Loucy (cell line): ENCODE data around the gene AGRN.

Source experiments
- H2AFZ ChIP-seq: fragments of 200-600 bp; sonication (generic); 2 replicates; pipeline ENCODE4 v1.6.0; 2016; ENCODE audit warnings: antibody characterized with exemption, mild to moderate bottlenecking, low read length, moderate library complexity
- H3F3A ChIP-seq: fragments of 200-600 bp; 2 replicates; pipeline ENCODE4 v1.6.0; 2016; ENCODE audit warnings: antibody characterized with exemption, low read depth, mild to moderate bottlenecking
- H3K27me3 ChIP-seq: fragments of 200-600 bp; sonication (generic); 2 replicates; pipeline ENCODE4 v1.6.1; 2014; ENCODE audit warnings: low read length, mild to moderate bottlenecking; ENCODE audit not compliant: insufficient read depth, poor library complexity, severe bottlenecking
- H3K36me3 ChIP-seq: fragments of 200-600 bp; sonication (generic); 2 replicates; pipeline ENCODE4 v1.6.1; 2016; ENCODE audit warnings: low read length; ENCODE audit not compliant: insufficient read depth
- H3K4me1 ChIP-seq: fragments of 200-600 bp; sonication (generic); 2 replicates; pipeline ENCODE4 v1.5.1; 2014; ENCODE audit warnings: low read length, mild to moderate bottlenecking; ENCODE audit not compliant: insufficient read depth, poor library complexity, severe bottlenecking
- H3K4me2 ChIP-seq: fragments of 200-600 bp; sonication (generic); 2 replicates; pipeline ENCODE4 v1.6.0; 2014; ENCODE audit warnings: antibody characterized with exemption, low read length, low read depth, mild to moderate bottlenecking; ENCODE audit not compliant: poor library complexity, severe bottlenecking
- H3K4me3 ChIP-seq: fragments of 200-600 bp; sonication (generic); 2 replicates; pipeline ENCODE4 v1.5.1; 2014; ENCODE audit warnings: low read length, mild to moderate bottlenecking, mixed read lengths; ENCODE audit not compliant: poor library complexity, severe bottlenecking
- H3K79me2 ChIP-seq: fragments of 200-600 bp; sonication (generic); 2 replicates; pipeline ENCODE4 v1.6.1; 2014; ENCODE audit warnings: low read length; ENCODE audit not compliant: insufficient read depth
- H3K9ac ChIP-seq: fragments of 200-600 bp; sonication (generic); 2 replicates; pipeline ENCODE4 v1.6.0; 2014; ENCODE audit warnings: mild to moderate bottlenecking, low read depth, low read length, moderate library complexity; ENCODE audit not compliant: poor library complexity, severe bottlenecking
- H3K9me2 ChIP-seq: fragments of 200-600 bp; sonication (generic); replicated peaks from 2 replicates; pipeline ENCODE4 v1.6.1; 2016; ENCODE audit warnings: low read depth, low read length, mixed read lengths
- H3K9me3 ChIP-seq: fragments of 200-600 bp; sonication (generic); 2 replicates; pipeline ENCODE4 v1.6.1; 2014; ENCODE audit warnings: mild to moderate bottlenecking, antibody characterized with exemption, low read length, low read depth; ENCODE audit not compliant: insufficient read depth
- H4K20me1 ChIP-seq: fragments of 200-600 bp; sonication (generic); 2 replicates; pipeline ENCODE4 v1.6.0; 2014; ENCODE audit warnings: antibody characterized with exemption, low read length, mild to moderate bottlenecking; ENCODE audit not compliant: insufficient read depth, poor library complexity, severe bottlenecking
- CTCF ChIP-seq: fragments of 200-600 bp; sonication (generic); conservative IDR thresholded peaks from 2 replicates; pipeline ENCODE4 v1.5.1; 2014; ENCODE audit warnings: mild to moderate bottlenecking, antibody characterized with exemption, low read length
- EZH2phosphoT487 ChIP-seq: fragments of 200-600 bp; IDR thresholded peaks from 2 replicates; pipeline ENCODE4 v1.6.1; 2018; ENCODE audit warnings: antibody characterized with exemption, mild to moderate bottlenecking, moderate library complexity, borderline replicate concordance

Gene AGRN

GRCh38 chr1:978835-979743 is 40.8 kb upstream of the AGRN start:
- Histone ChIP-seq H3K9me3 (no peaks in the 10 kb centered on the region), H2AFZ (no peak overlapping the region), H3K79me2 (no peaks in the 10 kb centered on the region), H4K20me1 (no peaks in the 10 kb centered on the region), H3K4me2 (no peak overlapping the region), H3K27me3 (no peaks in the 10 kb centered on the region), H3K36me3 (no peaks in the 10 kb centered on the region), H3K9me2 (no peaks in the 10 kb centered on the region), H3K4me1 (peaks cover 4% of the 10 kb centered on the region), H3K9ac (no peak overlapping the region), H3K4me3 (no peak overlapping the region), H3F3A (no peaks in the 10 kb centered on the region)
- TF ChIP-seq CTCF (no peak), EZH2phosphoT487 (no peak)

- Histone ChIP-seq H4K20me1 (no peaks in the 10 kb centered on the region), H3K4me2 (no peak overlapping the region), H2AFZ (no peak overlapping the region), H3F3A (no peaks in the 10 kb centered on the region), H3K4me1 (peaks cover 4% of the 10 kb centered on the region), H3K27me3 (no peaks in the 10 kb centered on the region), H3K9me2 (no peaks in the 10 kb centered on the region), H3K36me3 (no peaks in the 10 kb centered on the region), H3K4me3 (no peak overlapping the region), H3K9ac (no peak overlapping the region), H3K9me3 (no peaks in the 10 kb centered on the region), H3K79me2 (no peaks in the 10 kb centered on the region)
- TF ChIP-seq CTCF (no peak), EZH2phosphoT487 (no peak)
Observed at GRCh38 chr1:979744-980072, 40.2 kb upstream of the AGRN start.

GRCh38 chr1:980137-980571 is 39.8 kb upstream of the AGRN start:
- no peak overlapping the region for H3K9ac ChIP-seq
- no peaks in the 10 kb centered on the region for H3F3A ChIP-seq

More at GRCh38 chr1:980137-980571, 39.8 kb upstream of the AGRN start:
- no peaks in the 10 kb centered on the region for H3K36me3 ChIP-seq
- no peaks in the 10 kb centered on the region for H4K20me1 ChIP-seq
- peaks cover 4% of the 10 kb centered on the region for H3K4me1 ChIP-seq
- no peaks in the 10 kb centered on the region for H3K9me2 ChIP-seq
- H3K4me3 ChIP-seq: no peak overlapping the region
- no peak overlapping the region for H2AFZ ChIP-seq
- H3K9me3 ChIP-seq: no peaks in the 10 kb centered on the region
- H3K79me2 ChIP-seq: no peaks in the 10 kb centered on the region
- no peak overlapping the region for H3K4me2 ChIP-seq
- no peak for TF ChIP-seq CTCF
- TF ChIP-seq EZH2phosphoT487: no peak
- H3K27me3 ChIP-seq: no peaks in the 10 kb centered on the region
